Measurements from ENCODE around the gene CA6.

GRCh38 chr1:8988618-8988967, 42.9 kb downstream of the CA6 start:
- TF ChIP-seq CTBP1 (IDR thresholded peaks at IDR 0.05; ENCODE audit: borderline replicate concordance) (no peak), FOXK2 (IDR thresholded peaks at IDR 0.05) (no peak), L3MBTL2 (conservative IDR thresholded peaks at IDR 0.05) (no peak), BHLHE40 (IDR thresholded peaks at IDR 0.05; ENCODE audit: borderline replicate concordance) (no peak), FOXA1 (IDR thresholded peaks at IDR 0.05) (no peak), ARNT (IDR thresholded peaks at IDR 0.05) (no peak), FOXM1 (IDR thresholded peaks at IDR 0.05; ENCODE audit: borderline replicate concordance) (no peak), ELF4 (IDR thresholded peaks at IDR 0.05) (no peak), SUZ12 (IDR thresholded peaks at IDR 0.05) (no peak), NFRKB (IDR thresholded peaks at IDR 0.05) (no peak)
